Stimulated activated CD4-positive, alpha-beta T cell treated with anti-CD3 and anti-CD28 coated beads, Interleukin-2, amount 100 ng/mL, for 24 hours (primary cell): ENCODE measurements around the gene VAMP1.
"Not testable (repeated sequence)": the region's sequence is repeated elsewhere in the genome, so short reads cannot be mapped to it uniquely, and the experiment has no call there.

Source experiments
- DNase-seq, 2 donors: peaks; one replicate each; pipeline ENCODE4 v3.0.0-alpha.2; 2020

Gene VAMP1

DNA sequence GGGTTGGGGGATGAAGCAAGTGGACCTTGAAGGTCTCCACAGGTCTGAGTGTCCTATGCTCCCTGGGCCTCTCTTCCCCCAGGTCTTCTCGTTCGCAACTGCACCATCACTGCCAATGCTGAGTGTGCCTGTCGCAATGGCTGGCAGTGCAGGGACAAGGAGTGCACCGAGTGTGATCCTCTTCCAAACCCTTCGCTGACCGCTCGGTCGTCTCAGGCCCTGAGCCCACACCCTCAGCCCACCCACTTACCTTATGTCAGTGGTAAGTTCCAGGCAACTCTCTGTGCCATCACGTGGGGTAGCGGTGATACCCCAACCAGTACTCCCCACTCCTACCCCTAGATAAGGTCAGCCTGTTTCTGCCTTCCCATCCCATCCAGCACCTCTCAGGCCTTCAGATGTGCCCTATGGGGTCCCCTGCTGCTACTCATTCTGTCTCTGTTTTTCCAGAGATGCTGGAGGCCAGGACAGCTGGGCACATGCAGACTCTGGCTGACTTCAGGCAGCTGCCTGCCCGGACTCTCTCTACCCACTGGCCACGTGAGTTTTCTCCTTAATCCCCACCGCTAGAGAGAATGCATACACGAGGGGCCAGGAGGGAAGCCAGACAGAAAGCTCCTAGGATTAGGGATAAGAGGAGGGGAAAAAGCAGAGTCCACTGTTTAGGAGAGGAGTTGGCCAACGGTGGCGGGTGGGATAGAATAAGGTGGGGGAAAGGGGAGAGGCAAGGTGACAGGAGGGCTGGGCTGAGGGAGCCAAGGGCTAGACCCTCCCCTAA is 20.2 kb downstream of the VAMP1 start:
- DNase-seq: no peak

DNA sequence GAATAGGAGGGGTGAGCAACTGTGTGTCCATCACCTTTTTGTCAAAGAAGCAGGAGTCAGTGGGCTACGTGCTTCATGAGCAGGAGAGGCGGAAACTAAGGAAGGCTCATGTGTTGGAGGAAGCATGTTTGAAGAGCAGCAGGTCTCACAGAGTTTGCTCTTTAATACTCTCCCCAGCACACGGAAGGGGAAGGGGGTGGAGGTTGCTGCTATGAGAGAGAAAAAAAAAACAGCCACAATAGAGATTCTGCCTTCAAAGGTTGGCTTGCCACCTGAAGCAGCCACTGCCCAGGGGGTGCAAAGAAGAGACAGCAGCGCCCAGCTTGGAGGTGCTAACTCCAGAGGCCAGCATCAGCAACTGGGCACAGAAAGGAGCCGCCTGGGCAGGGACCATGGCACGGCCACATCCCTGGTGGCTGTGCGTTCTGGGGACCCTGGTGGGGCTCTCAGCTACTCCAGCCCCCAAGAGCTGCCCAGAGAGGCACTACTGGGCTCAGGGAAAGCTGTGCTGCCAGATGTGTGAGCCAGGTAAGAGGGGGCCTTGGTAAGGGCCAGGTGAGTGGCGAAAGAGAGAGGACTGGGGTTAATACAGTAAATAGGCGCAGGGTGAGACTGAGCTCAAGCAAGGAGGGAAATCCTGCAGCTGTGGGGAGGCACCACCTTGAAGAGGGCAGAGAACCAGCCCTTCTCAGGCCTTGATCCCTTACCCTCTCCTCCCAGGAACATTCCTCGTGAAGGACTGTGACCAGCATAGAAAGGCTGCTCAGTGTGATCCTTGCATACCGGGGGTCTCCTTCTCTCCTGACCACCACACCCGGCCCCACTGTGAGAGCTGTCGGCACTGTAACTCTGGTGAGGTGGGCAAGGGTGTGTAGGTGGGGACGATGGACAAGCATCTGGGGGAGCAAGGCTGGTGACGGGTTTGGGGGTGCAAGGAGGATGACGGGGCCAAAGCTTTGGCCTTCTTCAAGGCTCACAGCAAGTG is 25.5 kb downstream of the VAMP1 start, which contains the start of gene CD27:
TSS of gene CD27 (plus strand) at position 252 of the 985 bp plus-strand sequence. CDS start at position 393, 141 bp downstream.
- peak in 1 of 2 donors; percentile 34 for DNase-seq

DNA sequence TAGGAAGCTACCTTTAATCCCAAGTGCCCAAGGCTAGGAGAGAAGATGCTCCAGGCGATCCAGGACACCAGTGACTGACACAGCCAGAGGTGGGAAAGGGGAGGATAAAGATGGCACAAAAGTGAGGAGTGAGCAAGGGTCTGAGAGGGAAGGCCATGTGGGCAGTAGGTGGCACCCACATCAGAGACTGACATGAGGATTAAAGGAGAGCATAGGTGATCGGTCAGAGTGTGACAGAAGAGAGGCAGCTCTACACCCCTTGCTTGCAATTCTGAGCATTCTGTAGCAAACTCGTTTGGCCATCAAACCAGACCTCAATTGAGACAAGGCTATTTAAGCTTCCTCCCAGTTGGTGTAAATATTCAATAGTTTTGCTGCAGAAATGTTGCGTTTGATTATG is 26.4 kb downstream of the VAMP1 start:
- DNase-seq: peak in 1 of 2 donors; percentile 32

DNA sequence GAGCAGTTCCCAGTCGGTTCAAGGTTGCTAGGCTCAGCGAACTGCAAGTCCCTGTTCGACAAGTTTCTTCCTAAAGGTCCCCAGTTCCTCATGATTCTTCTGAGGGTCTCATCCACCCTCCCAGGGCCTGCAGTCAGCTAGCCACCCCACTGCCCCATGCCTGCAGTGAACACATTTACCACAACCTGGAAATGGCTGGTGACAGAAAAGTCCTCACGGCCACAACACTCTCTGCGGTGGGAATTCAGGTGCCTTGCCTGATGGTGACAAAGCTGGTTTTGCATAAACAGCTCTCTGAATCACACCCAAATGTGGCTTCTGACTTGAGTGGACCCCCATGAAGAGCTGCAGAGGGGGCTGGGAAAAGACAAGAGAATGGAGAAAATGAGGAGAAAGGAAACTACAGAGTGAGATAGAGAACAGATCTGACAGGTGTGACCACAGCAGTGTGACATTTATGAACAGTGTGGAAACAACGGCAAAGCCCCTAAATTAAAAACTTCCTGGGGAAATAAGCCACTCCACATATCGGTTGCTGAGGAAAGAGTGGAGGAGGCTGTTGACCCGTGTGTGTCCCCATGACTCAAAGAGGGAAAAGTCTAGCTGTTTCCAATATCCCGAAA is 27.0 kb downstream of the VAMP1 start:
- peak; percentile 59 to 65 for DNase-seq

DNA sequence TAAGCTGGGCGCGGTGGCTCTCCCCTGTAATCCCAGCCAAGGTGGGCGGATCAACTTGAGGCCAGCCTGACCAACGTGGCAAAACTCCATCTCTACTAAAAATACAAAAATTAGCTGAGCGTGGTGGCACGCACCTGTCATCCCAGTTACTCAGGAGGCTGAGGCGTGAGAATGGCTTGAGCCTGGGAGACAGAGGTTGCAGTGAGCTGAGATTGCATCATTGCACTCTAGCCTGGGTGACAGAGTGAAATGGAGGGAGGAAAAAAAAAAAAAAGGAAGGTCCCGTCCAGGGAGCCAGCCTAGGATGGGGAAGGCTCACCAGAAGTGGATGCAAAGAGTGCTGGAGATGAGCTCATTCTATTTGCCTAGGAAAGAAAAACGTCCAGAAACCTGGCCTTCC is 27.6 kb downstream of the VAMP1 start:
- no peak for DNase-seq

DNA sequence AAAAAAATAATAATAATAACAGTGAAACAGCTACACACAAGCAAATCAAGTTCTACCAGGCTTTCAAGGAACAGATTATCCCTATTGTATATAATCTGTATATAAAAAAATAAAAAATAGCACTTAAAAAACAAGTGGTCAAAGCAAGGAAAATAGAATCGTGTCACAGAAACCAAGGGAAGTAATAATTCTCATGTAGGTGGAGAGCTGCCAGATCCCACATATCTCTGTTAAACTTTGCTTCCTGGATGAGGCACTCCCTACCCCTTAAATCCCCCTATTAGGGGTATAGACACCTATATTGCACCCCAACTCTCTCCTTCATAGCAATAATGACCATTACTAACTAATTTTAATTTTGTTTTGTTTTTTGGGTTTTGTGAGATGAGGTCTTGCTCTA is 30.1 kb downstream of the VAMP1 start:
- no peak for DNase-seq

DNA sequence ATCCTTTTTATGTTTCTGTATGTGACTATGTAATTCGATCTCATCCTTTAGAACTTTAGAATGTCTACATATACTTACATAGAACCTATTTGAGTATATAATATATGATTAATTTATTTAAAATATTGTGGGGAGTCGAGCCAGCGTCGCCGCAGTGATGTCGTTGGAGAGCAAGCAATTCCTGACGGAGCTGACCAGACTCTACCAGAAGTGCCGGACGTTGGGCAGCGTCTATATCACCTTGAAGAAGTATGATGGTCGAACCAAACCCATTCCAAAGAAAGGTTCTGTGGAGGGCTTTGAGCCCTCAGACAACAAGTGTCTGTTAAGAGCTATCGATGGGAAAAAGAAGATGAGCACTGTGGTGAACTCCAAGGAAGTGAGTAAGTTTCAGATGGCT is 32.1 kb downstream of the VAMP1 start:
- DNase-seq: no peak

DNA sequence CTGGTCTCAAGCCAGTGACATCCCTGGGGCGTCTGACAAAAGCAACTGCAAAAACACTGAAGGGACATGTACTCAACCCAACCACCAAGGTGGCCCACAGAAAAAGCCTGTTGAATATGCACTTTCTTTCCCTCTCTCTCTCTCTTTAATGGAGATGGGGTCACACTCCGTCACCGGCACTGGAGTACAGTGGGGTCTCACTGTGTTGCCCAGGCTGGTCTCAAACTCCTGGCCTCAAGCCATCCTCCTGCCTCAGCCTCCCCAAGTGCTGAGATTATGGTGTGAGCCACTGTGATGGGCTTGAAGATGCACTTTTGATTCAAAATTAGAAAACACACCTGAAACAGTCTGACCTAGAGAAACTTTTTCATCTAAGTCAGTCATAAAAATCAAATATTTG is 32.9 kb downstream of the VAMP1 start:
- no peak for DNase-seq

DNA sequence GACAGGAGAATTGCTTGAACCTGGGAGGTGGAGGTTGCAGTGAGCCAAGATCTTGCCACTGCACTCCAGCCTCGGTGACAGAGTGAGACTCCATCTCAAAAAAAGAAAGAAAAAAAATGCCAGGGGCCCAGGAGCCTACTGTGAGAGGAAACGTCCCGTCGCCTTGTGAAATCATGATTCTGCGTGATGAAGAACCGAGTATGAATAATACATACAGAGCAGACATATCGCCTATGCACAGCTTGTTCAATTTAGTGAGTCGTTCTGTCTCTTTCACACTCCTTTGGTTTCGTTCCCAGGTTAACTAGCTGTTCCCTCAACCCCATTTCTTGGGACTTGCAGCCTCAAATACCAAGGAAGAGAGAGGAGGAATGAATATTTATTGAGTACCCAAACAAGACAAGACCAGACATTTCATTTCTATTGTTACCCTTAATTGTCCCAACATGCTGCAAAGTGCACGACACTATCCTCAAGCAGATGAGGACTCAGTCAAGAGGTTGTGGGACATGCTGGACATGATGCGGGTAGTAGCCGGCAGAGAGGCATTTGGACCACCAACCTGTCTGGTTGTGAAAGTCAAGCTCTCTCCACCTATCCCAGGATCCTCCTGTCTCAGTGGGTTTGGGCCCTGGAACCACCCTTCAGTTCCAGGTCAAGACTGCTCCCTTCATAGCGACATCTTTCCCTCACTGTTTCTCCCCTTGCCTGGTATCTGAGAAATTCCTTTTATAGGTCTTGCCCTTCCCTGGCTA is 34.3 kb downstream of the VAMP1 start:
- DNase-seq: no peak

DNA sequence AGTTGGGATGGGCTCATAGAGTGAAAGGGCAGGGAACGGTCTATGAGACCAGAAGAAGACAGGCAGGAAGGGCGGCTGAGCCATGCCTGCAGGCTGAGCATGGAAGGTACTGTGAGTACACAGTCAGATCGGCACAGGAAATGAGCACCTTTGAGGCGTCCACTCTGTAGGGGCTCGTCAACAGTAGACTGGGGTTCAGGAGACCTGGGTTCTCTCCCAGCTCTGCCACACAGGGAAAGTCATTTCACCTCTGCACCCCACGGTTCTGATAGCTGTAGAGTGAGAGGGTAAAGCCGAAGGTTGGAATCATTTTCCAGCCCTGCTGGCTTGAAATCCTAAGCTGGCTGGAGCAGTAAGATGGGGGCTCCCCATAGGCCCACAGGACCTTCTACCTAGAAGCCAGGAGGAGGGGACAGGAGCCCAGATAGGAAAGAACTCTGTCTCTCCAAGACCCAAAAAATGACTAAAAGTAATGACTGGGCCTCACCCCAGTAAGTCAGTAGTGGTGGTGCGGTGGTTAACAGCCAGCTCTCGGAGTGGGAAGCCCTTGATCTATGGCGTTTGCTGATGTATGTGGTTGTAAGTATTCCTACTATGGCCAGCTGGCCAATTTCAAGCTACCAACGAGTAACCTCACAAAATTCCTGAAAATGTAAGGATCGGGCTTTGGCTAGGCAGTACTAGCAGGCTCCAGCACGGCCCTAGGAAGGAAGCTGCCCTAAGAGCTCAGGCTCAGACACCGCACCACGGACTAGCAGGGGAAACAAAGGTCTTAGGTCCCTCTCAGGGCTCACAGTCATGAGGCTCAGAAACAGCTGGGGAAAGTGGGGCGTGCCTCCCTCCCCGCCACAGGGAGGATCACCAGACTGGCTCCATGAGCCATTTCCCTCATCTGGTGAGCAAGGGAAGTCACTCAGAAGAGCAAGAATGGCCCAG is 36.0 kb downstream of the VAMP1 start:
- peak; percentile 33 to 49 for DNase-seq

DNA sequence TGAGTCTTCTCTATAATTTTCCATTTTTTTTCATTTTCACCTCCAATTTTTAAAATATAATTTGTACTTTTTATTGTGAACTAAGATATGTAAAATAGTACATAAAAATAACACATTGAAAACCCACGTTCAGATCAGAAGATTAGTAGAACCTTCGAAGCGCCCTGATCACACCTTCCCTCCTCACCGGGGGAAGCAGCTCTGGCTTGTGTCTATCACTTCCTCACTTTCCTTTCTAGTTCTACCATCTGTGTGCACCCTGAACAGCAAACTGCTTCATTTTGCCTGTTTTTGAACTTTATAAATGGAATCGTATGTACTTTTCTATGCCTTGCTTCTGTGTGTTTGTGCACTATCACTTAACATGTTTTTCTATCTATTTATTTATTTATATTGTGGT is 37.5 kb downstream of the VAMP1 start:
- DNase-seq: no peak

DNA sequence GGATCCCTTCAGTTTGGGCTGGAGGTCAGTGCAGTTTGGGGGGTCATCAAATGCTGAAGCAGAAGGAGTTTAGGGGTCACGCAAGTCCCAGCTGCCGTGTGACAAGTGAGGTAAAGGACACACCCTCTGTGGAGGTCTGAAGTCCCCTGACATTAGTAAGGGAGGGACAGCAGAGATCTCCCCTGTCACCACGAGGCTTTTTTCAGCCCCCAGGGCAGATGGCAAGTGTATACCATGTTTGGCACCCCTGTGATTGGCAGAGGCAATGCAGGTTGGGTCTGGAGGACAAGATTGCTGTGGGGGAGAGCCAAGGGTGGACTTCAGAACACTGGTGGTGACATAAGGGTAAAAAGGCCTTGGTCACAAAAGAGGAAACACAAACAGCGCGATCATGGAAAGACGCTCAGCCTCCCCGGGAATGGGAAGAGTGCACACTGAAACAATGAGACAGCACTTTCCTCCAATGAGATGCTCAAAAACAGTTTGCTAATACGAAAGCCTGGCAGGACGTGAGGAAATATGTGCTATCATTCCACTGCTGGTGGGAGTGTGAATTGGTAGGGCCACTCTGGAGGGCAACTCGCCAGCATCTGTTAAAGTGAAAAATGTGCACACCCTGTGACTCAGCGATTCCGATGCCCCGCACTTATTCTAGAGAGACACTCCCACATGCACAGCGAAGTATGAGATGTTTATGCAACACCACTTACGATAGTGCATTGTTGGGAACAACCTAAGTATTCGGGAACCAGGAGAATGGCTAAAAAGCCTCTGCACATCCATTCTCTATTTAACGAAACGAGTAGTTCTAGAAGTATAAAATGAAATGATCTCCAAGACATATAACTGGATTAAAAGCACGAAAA is 40.1 kb downstream of the VAMP1 start:
- peak; percentile 61 to 75 for DNase-seq

DNA sequence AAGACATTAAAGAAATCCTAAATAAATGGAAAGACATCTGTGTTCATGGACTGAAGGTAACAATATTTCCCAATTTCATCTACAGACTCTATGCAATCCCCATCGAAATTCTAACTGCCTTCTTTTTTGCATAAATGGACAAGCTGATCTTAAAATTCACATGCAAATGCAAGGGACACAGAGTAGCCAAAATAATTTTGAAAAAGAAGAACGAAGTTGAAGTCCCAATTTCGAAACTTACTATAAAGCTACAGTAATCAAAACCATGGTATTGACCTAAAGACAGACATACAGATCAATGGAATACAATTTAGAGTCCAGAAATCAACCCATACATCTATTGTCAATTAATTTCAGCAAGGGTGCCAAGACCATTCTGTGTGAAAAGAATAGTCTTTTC is 42.2 kb downstream of the VAMP1 start:
- DNase-seq: no peak

DNA sequence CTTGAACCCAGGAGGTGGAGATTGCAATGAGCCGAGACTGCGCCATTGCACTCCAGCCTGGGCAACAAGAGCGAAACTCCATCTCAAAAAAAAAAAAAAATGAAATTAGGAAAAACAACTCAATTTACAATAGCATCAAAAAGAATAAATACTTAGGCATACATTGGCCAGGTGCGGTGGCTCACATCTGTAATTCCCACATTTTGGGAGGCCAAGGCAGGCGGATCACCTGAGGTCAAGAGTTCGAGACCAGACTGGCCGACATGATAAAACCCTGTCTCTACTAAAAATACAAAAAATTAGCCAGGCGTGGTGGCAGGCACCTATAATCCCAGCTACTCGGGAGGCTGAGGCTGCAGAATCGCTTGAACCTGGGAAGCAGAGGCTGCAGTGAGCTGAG is 42.7 kb downstream of the VAMP1 start:
- DNase-seq: not testable (repeated sequence)

DNA sequence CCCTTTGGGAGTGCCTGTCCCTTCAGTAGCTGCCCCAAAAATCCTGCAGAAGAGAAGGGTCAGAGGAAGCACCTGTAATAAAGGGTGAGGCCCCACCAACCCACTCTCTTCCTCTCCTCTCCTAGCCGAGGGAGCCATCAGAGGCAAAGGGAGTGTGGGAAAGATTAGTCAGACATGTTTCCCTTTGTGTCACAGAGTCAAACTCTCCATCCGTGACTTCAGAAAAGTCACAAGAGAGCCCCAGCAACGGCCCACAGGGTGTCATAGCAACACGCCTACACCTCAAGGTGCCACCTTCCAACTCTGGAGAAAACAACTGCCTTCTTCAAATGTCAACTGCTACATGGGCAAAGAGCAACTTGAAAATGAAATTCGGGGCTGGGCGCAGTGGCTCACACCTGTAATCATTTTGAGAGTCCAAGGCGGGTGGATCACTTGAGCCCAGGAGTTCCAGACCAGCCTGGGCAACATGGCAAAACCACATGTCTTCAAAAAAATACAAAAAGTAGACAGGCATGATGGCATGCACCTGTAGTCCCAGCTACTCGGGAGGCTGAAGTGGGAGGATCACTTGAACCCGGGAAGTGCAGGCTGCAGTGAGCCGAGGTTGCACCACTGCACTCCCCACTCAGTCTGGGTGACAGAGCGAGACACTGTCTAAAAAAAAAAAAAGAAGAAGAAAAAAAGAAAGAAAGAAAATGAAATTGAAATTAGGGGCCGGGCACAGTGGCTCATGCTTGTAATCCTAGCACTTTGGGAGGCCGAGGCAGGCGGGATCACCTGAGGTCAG is 43.4 kb downstream of the VAMP1 start:
- peak; percentile 93 for DNase-seq

DNA sequence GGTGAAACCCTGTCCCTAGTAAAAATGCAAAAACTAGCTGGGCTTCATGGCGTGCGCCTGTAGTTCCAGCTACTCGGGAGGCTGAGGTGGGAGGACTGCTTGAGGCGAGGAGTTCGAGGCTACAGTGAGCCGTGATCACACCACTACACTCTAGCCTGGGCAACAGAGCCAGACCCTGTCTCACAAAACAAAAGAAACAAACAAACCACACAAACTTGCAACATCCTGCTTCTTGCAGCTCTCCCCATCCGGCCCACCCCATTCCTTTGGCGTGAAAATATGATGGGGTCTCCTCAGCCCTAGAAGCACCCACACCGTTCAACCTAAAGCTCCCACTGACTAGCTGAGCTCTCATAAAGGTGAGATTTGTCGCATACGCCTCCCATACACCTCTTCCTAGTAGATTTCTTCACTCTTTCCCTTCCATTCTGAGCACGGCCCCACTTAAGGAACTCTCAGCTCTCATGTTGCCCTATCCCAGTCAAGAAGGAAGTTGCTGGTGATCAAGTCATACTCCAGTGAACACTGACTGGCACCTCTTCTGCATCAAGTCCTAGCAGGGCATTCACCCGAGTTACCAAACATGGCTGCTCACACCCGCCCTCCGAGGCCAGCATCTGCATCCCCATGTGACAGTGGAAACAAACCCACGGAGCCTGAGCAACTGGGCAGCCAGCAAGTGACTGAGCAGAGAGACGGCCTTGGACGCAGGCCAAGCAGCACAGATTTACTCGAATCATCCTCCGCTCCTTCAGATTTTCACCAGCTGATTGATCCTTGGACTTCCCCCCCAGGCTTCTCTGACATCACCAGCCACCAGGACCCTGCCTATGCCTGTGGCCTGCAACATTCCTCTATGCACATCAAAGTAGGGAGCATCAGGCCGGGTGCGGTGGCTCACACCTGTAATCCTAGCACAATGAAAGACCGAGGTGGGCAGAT is 44.6 kb downstream of the VAMP1 start:
- peak; percentile 39 to 42 for DNase-seq

DNA sequence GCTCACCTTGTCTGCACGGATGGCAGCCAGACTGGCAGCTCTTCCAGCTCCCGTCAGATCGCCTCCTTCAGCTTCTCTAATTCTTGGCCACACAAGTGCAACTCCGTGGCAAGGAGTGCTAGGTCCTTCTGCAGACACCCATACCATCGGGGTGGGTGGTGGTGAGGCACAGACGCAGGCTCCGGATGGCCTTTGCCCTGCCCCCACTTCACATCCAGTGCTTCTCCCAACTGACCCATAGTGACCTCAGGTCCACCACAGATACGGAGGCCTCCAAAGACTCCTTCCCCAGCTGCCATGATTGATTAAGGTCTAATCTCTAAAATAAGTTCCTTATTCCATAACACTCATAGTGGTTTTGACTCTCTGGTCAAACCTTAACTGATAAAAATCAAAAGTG is 45.6 kb downstream of the VAMP1 start:
- DNase-seq: no peak

DNA sequence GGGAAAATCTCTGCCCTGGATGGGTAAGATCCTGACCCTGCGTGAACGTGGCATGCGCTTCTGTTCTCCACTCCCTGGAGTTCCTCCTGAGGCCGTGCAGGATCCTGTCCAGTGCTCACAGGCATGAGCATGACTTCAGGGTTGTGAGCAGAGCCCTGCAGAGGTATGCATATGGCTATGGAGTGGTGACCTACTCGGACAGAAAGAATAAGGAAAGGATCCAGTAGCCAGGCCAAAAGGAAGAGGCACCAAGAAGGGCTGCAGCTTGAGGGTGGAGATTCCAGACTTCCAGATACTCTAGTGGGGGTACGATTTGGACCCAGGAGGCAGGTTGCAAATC is 46.5 kb downstream of the VAMP1 start:
- DNase-seq: no peak
